NCI-H524 (cell line): ENCODE data around the gene MALAT1.
"Not testable (repeated sequence)": the region's sequence is repeated elsewhere in the genome, so short reads cannot be mapped to it uniquely, and the experiment has no call there.

ENCODE experiments used
- DNase-seq, 2 experiments: peaks; one replicate each; lab custom pipeline; 2025; lab: John Stamatoyannopoulos, UW

The MALAT1 gene

GRCh38 chr11:65498042-65498726, 661 bp upstream of the MALAT1 start:
- peak; percentile 45 to 59 for DNase-seq

- no peak for DNase-seq
Observed at GRCh38 chr11:65498727-65498976, 193 bp upstream of the MALAT1 start.

- no peak for DNase-seq
Observed at GRCh38 chr11:65499713-65500386, 1.0 kb downstream of the MALAT1 start.

GRCh38 chr11:65500387-65501185, 1.7 kb downstream of the MALAT1 start:
- DNase-seq: peak in 1 of 2 experiments; percentile 18

- no peak for DNase-seq
Observed at GRCh38 chr11:65501186-65501471, 2.3 kb downstream of the MALAT1 start.

- DNase-seq: no peak
Observed at GRCh38 chr11:65501472-65502273, 2.8 kb downstream of the MALAT1 start.

- DNase-seq: no peak
Observed at GRCh38 chr11:65502274-65502554, 3.4 kb downstream of the MALAT1 start.

- DNase-seq: peak in 1 of 2 experiments; percentile 19
Observed at GRCh38 chr11:65502555-65503367, 3.9 kb downstream of the MALAT1 start.

- no peak for DNase-seq
Observed at GRCh38 chr11:65503368-65503948, 4.6 kb downstream of the MALAT1 start.

- DNase-seq: no peak
Observed at GRCh38 chr11:65503949-65504673, 5.3 kb downstream of the MALAT1 start.

DNA sequence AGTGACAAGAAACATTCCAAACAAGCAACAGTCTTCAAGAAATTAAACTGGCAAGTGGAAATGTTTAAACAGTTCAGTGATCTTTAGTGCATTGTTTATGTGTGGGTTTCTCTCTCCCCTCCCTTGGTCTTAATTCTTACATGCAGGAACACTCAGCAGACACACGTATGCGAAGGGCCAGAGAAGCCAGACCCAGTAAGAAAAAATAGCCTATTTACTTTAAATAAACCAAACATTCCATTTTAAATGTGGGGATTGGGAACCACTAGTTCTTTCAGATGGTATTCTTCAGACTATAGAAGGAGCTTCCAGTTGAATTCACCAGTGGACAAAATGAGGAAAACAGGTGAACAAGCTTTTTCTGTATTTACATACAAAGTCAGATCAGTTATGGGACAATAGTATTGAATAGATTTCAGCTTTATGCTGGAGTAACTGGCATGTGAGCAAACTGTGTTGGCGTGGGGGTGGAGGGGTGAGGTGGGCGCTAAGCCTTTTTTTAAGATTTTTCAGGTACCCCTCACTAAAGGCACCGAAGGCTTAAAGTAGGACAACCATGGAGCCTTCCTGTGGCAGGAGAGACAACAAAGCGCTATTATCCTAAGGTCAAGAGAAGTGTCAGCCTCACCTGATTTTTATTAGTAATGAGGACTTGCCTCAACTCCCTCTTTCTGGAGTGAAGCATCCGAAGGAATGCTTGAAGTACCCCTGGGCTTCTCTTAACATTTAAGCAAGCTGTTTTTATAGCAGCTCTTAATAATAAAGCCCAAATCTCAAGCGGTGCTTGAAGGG, 6.0 kb downstream of the MALAT1 start:
- no peak for DNase-seq

- DNase-seq: peak in 1 of 2 experiments; percentile 32
Observed at GRCh38 chr11:65505466-65506289, 6.8 kb downstream of the MALAT1 start.

GRCh38 chr11:65506290-65506771, 7.5 kb downstream of the MALAT1 start:
- no peak for DNase-seq

DNA sequence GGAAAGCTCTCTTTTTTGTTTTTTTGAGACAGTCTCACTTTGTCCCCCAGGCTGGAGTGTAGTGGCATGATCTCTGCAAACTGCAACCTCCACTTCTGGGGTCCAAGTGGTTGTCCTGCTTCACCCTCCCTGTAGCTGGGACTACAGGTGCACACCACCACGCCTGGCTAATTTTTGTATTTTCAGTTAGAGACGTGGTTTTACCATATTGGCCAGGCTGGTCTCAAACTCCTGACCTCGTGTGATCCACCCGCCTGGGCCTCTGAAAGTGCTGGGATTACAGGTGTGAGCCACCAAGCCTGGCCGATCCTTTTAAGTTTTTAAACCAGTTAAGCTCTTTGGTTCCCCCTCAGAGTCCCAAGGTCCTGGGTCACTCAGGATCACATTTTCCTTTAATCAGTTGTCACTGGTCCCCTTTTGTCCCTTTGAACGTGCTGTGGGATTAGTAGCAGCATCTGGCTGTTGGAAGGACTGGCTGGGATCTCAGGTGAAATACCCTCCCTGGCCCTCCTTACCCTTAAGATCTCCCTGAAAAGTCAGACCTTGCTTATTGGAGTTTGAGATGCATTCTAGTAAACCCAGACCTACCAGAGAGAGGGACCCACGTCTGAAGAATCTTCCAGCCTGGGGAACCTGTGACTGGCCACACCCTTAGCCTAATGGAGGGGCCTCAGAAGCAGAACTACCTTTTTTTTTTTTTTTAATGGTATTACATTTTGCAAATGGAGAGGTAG, 8.1 kb downstream of the MALAT1 start:
- DNase-seq: peak; percentile 55 to 77

DNA sequence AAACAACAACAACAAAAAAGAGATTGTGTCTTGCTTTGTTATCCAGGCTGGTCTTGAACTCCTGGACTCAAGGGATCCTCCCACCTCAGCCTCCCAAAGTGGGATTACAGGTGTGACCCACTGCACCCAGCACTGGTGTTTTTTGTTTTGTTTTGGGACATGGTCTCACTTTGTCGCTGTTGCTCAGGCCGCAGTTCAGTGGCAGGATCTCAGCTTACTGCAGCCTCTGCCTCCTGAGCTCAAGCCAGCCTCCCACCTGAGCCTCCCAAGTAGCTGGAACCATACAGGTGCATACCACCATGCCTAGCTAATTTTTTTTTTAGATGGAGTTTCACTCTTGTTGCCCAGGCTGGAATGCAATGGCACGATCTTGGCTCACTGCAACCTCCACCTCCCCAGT, 13.5 kb downstream of the MALAT1 start:
- not testable (repeated sequence) for DNase-seq

DNA sequence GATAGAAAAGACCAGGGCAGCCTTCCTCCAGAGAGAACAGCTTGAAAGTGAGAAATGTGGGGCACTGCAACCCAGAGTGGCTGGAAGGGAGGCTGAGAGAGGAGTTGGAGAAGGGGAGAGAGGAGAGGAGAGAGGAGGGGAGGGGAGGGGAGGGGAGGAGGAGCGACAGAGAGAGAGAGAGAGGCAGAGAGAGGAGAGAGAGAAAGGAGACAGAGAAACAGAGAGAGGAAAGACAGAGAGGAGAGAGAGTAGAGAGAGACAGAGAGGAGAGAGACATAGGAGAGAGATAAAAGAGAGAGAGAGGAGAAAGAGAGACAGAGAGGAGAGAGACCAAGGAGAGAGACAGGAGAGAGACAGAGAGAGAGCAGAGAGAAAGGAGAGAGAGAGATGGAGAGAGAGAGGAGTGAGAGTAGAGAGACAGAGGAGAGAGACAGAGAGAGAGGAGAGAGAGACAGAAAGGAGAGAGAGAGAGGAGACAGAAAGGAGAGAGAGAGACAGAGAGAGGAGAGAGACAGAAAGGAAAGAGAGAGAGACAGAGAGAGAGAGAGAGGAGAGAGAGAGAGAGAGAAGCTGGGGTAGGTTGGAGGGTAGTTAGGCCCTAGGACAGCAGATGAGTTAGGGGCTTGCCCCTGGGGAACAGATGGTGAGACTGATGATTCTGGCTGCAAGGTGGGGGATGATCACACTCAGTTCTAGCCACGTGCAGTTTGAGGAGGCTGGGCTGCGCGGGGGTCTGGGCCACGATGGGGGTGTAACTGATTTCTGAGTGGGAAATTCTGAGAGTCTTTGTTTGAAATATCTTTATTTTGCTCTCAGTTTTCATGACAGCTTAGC, 17.5 kb downstream of the MALAT1 start:
- peak in 1 of 2 experiments; percentile 58 for DNase-seq

- DNase-seq: not testable (repeated sequence)
Observed at GRCh38 chr11:65518941-65519549, 20.2 kb downstream of the MALAT1 start.
